Head of caudate nucleus (tissue), 42 donors: ENCODE data around the gene STK4.
A peak's percentile ranks its signal among the peaks of the same experiment; 100 is the strongest.
"Not testable (repeated sequence)": the region's sequence is repeated elsewhere in the genome, so short reads cannot be mapped to it uniquely, and the experiment has no call there.

Experiments
- DNase-seq, 42 donors: peaks; one replicate each; pipeline versions ENCODE4 v3.0.0 to v3.0.0-alpha.2; 2020 to 2021; ENCODE audit warnings: mixed read lengths in 7 of 42
- intact Hi-C: fragments of 100-400 bp; cut with DNase I; formaldehyde crosslinking; loops from one replicate; pipeline ENCODE4 v1.15.0; 2022

Gene STK4

DNA sequence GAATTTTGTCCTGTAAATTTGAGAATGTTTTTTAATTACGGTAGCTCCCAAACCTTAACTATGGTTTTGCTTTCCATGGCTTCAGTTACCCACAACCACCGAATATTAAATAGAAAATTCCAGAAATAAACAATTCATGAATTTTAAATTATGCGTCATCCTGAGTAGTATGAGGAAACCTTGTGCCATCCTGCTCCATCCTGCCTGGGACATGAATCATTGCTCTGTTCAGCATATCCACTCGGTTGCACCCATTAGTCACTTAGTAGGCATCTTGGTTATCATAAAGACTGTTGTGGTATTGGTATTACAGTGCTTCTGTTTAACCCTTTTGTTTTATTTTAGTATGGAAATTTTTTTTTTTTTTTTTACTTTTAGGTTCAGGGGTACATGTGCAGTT lies 94.9 kb downstream of the STK4 start:
- intact Hi-C loops = no loop called here
- DNase-seq = peak in 2 of 42 donors; percentile 29 to 42

DNA sequence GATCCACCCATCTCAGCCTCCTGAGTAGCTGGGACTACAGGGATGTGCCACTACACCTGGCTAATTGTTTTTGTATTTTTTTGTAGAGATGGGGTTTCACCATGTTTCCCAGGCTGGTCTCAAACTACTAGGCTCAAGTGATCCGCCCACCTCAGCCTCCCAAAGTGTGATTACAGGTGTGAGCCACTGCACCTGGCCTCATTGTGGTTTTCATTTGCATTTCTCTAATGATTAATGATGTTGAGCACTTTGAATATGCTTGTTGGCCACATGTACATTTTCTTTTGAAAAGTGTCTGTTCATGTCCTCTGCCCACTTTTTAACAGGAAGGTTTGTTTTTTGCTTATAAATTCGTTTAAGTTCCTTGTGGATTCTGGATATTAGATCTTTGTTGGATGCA lies 96.8 kb downstream of the STK4 start:
- DNase-seq = not testable (repeated sequence)

DNA sequence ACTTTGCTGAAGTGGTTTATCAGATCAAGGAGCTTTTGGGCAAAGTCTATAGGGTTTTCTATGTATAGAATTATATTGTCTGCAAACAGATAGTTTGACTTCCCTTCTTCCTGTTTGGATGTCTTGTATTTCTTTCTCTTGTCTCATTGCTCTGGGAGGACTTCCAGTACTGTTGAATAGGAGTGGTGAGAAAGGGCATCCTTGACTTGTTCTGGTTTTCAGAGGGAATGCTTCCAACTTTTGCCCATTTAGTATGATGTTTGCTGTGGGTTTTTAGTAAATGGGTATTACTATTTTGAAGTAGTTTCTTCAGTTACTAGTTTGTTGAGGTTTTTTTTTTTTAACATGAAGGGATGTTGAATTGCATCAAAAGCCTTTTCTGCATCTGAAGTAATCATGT lies 98.5 kb downstream of the STK4 start:
- intact Hi-C loops = no loop called here
- DNase-seq = no peak

More for the DNA sequence above, 96.8 kb downstream of the STK4 start:
- intact Hi-C loops = not testable (repeated sequence)

DNA sequence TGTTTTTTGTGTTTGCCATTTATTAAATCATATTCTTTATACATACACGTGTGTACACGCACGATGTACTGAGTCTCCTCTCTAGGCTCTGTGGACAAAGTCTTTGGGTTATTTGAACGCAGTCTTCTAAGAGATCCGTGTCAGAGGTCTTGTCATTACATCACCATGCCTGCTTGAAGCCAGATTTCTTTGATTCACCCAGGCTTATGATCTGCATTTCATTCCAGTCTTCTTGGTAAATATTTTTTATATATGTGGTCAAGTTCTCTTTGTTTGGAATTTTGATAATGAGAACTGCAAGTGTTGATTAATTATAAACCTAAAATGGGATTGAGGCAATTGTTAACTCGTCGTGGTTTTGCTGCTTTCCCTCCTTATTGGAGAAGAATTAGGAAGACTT lies 100.1 kb downstream of the STK4 start:
- intact Hi-C loops = no loop called here
- DNase-seq = no peak

DNA sequence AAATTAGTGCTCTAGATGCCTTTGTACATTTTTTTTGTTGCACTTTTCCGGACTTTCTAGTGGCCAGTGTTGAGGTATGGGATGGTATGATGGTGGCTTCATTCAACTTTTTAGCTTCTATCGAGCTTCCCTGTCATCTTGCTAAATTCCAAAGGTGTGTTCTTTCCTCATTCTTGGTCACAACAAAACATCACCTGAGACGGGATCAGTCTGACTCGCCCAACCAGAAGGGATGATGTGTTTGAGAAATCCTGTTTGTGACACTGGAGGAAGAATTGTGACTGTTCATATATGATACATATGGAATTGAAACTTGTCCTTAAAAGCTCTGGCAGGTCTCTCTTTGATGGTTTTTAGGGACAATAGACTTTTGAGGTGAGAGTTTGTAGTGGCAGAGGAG lies 100.8 kb downstream of the STK4 start:
- intact Hi-C loops = no loop called here
- no peak for DNase-seq

DNA sequence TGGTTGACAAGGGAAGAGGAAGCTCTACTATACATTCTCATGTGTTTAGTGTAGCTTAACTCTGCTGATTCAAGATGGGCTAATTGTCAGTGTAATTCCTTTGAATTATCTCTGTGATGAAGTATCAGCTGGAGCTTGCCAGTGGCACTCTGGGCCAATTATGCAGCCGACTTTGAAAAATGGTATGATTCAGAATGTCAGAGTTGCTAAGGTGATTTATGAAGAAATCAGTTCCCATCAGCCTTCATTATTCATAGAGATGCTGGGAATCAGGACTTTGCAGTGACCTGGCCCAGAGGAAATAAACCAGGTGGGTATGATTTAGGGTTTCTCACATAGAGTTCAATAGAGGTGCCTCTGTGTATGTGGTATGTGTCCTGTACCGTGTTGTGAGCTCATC lies 101.2 kb downstream of the STK4 start:
- intact Hi-C loops = no loop called here
- no peak for DNase-seq

DNA sequence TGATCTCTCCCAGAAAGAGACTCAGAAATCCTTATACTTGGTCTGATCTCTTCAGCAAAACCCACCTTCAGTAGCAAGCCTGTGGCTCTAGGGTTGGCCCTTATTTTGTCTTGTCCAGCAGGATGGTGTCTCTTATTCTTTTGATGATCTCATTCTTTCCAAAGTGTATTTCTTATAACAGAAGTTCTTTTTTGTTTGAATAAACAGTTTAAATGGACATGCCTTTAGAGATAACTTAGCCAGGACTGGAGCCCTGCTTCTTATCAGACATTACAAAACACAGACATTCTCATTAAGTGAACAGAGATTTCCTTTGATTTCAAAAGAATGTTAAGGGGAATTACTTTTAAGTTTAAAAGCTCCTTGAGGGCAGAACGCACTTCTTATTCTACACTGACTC lies 102.9 kb downstream of the STK4 start:
- intact Hi-C loops = no loop called here
- DNase-seq = no peak

DNA sequence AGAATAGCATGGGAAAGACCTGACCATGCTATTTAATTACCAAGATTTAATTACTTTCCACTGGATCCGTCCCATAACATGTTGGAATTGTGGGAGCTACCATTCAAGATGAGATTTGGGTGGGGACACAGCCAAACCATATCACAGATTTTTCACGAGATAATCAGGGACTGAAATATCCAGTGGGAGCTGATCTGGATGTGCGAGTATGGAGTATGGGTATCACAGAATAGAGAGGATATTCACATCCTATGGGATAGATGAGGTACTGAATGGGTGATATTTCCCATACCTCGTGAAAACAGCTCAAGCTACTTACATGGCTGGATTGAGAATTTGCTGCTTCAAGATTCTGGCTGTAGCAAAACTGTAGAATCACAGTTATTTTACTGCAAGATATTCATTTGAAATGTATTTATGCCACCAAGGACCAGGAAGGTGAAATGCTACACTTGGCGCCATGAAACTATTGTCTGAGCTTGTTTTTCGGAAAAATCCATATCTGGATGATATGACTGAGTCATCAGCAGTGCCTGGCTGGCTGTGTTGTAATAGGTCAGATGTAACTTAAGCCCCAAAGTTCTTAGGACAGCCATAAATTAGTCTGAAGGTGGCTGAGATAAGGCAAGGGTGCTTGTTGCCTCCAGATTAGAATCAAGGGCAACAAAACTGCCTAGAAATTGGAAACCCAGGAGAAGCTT lies 104.8 kb downstream of the STK4 start:
- DNase-seq = no peak
- intact Hi-C loops = no loop called here

DNA sequence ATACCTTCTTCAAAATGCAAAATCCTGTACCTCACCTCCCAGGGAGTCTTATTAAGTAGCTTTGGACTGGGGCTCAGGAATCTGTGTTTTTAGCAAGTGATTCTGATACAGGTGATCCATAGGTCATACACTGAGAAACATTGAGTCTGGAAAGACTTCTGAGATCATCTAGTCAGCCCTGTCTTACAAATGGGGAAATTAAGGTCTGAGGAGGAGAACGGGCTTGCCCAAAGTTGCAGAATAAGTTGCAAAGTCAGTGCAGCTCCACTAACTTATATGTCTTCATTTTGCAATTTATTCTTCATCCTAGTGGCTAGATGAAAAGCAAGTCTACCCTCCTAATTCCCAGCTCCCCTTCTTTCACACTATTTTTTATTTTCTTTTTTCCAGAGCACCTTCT lies 105.8 kb downstream of the STK4 start:
- intact Hi-C loops = no loop called here
- DNase-seq = no peak

DNA sequence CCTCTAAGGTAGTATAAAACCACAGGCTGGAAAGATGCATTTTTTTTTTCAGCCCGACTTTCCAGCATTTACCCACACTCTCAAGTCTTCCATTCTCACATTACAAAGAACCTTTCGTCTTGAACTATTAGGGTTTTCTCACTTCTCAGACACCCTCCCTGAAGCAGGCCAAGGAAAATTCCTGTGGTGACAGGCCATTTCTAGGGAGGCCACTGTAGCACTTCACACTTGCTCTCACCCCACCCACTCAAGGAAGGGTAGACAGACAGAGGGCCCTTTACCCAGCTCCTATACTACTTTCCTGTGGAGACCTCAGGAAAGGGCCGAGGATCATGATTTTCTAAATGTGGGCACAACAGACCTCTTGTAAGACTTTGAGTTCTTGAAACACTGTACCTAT lies 106.9 kb downstream of the STK4 start:
- no peak for DNase-seq
- intact Hi-C loops = no loop called here

DNA sequence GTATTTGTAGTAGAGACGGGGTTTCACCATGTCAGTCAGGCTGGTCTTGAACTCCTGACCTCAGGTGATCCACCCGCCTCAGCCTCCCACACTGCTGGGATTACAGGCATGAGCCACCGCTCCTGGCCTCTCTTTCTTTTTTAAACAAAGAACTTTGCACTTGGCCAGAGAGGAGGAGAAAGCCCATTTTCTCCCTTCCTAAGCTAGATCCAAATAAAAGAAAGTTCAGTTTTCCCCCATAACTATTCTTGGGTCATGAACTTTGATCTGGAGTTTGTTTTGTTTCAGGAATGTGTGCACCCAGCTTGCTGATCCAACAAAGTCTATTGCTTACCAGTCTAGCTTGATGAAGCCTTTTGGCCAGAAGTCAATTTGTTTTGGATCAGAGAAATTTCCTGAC lies 111.2 kb downstream of the STK4 start:
- intact Hi-C loops = no loop called here
- DNase-seq = no peak

DNA sequence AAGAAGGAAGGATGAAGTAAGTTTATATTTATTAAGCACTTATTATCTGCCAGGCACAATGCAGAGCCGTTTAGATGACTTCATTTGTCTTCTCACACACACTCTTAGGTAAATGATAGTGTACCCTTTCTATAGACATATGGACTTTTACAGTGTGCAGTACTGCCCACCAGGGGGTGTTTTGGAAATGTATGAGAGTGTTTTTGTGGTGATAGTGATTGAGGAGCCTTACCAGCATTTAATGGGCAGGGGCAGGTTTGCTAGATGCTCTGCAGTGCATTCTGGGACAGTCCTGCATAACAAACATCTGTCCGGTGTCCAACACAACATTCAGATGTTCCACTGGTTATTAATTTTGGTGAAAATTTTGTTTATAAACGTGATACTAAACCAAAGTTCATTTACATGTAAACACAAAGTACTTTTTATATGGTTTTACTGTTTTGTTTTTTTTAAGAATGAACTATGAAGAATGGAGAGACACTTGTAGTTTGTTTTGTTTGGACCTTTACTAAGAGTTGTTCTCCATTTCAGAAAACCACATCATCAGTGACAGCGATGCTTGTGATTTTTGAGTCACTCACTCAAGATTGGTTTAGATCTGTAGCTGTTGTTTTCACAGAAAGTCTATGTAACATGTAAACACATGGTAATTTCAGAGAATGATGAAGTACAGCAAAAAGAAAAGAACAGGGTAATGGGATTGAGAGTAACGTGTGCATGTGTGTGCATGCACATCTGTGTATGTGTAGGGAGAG lies 114.7 kb downstream of the STK4 start:
- no peak for DNase-seq
- intact Hi-C loops = no loop called here

DNA sequence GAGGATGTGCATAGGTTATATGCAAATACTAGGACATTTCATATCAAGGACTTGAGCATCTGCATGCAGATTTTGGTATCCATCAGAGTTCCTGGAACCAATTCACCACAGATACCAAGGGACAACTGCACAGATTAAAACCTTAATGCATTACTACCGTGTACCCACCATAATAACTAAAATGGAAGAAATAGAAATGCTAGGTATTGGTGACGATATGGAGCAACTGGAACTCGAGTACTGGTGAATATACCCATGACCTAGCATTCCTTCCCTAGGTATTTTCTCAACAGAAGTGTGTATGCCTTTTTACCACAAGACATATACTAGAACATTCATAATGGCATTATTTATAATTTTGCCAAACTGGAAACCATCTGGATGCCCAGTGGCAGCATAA lies 116.2 kb downstream of the STK4 start:
- DNase-seq = no peak
- intact Hi-C loops = no loop called here

DNA sequence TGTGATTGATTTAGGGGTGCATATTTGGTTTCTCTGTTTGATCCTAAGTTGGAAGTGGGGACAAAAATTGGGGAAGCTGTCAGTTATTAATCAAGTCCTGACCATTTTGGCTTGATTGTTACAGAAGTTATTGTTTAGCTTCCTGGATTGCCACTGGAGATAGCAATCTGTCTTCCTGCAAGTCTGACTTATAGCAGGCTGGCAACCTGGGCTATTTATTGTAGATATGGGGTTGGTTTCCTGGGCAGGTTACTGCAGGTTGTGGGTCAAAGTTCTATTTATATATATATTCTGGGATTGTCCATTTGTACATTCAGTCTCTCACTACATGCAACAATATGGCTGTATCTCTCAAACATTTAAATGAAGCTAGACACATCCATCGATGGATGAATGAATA lies 116.8 kb downstream of the STK4 start:
- DNase-seq = no peak
- intact Hi-C loops = no loop called here

DNA sequence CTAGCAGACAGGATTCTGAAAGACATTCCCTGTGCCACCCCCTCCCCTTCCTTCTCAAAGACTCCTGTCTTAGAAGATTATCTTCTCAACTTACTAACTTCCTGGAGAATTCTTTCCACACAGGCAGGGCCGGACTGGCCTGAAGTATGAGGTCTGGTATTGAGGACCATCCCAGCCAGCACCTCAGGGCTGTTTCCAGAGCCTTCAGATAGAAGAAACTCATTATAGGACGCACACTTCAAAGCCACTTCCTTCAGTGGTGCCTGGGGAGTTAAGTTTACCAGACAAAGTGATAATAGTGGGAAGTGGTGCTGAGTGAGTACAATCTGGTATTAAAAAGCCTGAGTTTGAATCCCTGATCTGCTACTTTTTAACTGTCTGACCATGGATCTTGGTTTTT lies 119.0 kb downstream of the STK4 start:
- no peak for DNase-seq
- intact Hi-C loops = no loop called here

DNA sequence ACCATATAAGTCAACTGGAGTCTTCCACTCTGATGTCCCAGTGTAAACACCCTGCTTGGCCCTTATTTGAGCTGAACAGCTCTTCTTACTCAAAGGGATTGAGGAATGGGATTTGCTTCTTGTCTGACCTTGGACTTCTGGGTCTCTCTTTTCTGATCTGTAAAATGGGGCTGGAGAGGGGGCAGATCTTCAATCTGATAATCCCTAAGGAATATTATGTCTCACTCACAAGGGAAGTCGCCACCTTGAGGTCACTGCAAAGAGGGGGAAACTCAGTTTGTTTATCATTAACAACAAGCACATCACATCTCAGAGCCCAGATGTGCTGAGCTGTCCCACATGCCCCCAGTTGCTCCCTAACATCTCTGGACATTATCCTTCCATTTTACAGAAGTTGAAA lies 119.6 kb downstream of the STK4 start:
- intact Hi-C loops = no loop called here
- no peak for DNase-seq

DNA sequence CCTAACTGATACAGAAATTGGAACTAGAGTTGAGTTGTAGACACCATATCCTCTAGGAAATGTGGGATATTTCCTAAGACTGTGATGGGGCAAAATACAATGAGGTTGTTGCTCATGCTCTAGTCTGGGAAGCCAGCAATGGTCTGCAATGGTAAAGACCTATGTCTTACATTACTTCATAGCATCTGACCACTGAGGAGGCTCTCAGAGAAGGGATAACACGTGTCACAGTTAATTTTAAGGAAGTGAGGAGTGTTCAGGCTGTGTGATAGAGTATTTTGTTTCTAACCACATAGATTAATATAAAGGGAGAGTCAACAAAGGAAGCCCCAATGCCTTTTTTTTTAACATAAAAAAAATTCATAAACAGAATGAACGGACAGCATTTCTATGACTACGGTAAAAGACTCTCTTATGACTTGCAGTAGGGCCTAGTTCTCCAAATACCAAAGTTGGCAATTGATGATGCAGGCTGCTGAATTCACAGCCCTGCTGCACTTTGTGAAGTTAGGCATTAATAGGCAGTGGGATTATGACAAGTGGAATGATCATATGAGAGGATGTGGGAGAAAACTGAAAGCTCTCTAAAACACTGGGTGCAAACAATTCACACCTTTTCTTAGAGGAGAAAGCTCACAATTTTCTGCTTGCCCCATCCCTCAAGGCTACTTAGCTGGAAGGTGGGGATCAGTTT lies 120.9 kb downstream of the STK4 start:
- intact Hi-C loops = no loop called here
- DNase-seq = peak in 1 of 42 donors; percentile 17

DNA sequence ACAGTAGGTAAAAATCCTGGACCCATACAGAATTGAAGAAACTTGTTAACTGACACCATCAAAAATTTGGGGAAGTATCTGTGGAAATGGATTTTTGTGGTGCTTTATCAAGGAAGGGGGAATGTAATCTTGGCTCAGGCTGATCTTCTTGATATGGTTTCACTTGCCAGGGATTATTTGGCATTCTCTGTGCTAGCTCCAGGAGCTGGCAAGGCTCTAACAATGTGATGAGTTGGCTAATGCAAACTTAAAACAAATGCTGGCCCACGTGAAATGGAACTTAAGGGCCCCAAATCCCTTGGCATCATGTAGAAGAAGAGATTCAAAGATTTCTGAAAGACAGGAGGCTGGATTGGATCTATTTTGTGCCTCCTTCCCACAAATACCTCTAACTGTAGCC lies 121.5 kb downstream of the STK4 start:
- intact Hi-C loops = no loop called here
- DNase-seq = no peak

DNA sequence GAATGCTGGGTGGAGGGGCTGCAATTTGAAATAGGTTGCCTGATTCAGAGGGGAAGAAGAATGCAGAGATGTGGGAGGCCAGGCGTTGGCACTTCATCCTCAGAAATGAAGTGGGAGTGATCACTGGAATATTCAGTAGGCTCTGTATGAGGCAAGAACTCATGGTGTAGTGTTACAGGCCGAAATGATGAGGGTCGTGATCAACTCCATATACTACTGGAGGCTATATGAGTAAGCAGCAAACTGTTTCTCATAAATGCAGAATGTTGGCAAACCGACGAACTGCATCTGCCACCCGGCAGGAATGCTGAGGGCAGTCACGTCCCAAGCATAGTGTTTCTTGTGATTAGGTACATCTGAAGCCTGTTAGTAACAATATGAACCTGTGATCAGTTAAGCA lies 121.9 kb downstream of the STK4 start:
- intact Hi-C loops = no loop called here

DNA sequence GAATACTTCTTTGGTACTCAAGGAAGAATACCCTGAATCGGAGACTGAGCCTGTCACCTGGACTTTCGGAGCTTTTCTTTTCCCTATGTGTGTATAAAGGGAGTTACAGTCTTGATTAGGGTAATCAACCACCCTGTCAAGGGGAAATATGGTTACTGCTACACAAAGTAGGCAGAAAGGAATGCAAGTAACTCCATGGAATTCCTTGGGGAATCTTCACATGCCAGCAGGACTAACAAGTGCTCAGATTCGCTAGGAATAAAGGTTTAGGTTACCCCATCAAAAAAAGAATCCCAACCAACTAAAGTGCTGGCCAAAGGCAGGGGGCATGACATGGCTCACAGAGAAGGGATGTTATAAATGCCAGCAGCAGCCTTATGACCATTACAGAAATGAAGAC lies 124.2 kb downstream of the STK4 start:
- DNase-seq = no peak
- intact Hi-C loops = no loop called here

More for the DNA sequence above, 121.9 kb downstream of the STK4 start:
- peak in 1 of 42 donors; percentile 23 for DNase-seq
